Fibroblast of villous mesenchyme (primary cell): ENCODE data around the gene IL17REL. TPM values are rescaled to one million over a fixed set of nuclear protein-coding genes. Genes with fewer than 3 reads are reported as not detected.
"Not testable (repeated sequence)": the region's sequence is repeated elsewhere in the genome, so short reads cannot be mapped to it uniquely, and the experiment has no call there.

Source experiments
- DNase-seq: peaks from one replicate; pipeline ENCODE4 v3.0.0-alpha.2; 2010; ENCODE audit warnings: low read depth
- H3K4me3 ChIP-seq: 2 replicates; pipeline ENCODE4 v1.5.1; 2011; ENCODE audit warnings: low read depth, mild to moderate bottlenecking, low read length
- CTCF ChIP-seq: IDR thresholded peaks from 2 replicates; pipeline ENCODE4 v1.5.1; 2012; ENCODE audit warnings: low read depth, mild to moderate bottlenecking, low read length; ENCODE audit not compliant: insufficient read depth
- small RNA-seq: library from RNA; depleted of rRNA; stranded (forward); fragments of <200 nt; gene quantifications from one replicate; pipeline ENCODE3, GENCODE V24; 2012
- total RNA-seq: library from RNA; depleted of rRNA; stranded (reverse); fragments of >200 nt; gene quantifications from 2 replicates; pipeline ENCODE4 v1.2.3, GENCODE V29; 2012

Gene IL17REL
- total RNA-seq, 1 donor = not detected

GRCh38 chr22:49947296-49947622 is 65.3 kb downstream of the IL17REL start:
- no peak overlapping the region for H3K4me3 ChIP-seq
- no peak for DNase-seq
- TF ChIP-seq CTCF = no peak

GRCh38 chr22:49946612-49947295 is 65.8 kb downstream of the IL17REL start:
- no peak for DNase-seq
- no peak for TF ChIP-seq CTCF
- no peak overlapping the region for H3K4me3 ChIP-seq

- H3K4me3 ChIP-seq, DNase-seq: not testable (repeated sequence)
Observed at GRCh38 chr22:49945042-49945794, 67.3 kb downstream of the IL17REL start.

Small RNAs within 50 kb of the gene (small RNA-seq; reads per million reads assigned to genes)
- gene MIR6821 = not detected

Other genes starting within 250 kb of the IL17REL start
- gene BRD1, start 184.9 kb downstream of the IL17REL start, total RNA-seq = 29.3 and 29.8 TPM in 2 replicates
- gene ZBED4, start 158.9 kb downstream of the IL17REL start, total RNA-seq = 10.6 and 13.4 TPM in 2 replicates
- gene ALG12, start 94.3 kb downstream of the IL17REL start, total RNA-seq = 17.1 and 20.3 TPM in 2 replicates
- gene CRELD2, start 94.1 kb downstream of the IL17REL start, total RNA-seq = 53.1 and 58.9 TPM in 2 replicates
- 27.7 and 32.0 TPM in 2 replicates for gene PIM3, start 52.0 kb downstream of the IL17REL start, total RNA-seq
- gene TTLL8, start 45.5 kb upstream of the IL17REL start, total RNA-seq = not detected in 2 replicates
- under 0.01 TPM in 2 replicates for gene MLC1, start 72.7 kb upstream of the IL17REL start, total RNA-seq
- 9.7 and 10.8 TPM in 2 replicates for gene MOV10L1, start 77.2 kb upstream of the IL17REL start, total RNA-seq
- 0.32 and 0.43 TPM in 2 replicates for gene PANX2, start 158.0 kb upstream of the IL17REL start, total RNA-seq
- gene TRABD, start 173.1 kb upstream of the IL17REL start, total RNA-seq = 21.6 and 27.4 TPM in 2 replicates
- 18.0 and 20.7 TPM in 2 replicates for gene SELENOO, start 188.2 kb upstream of the IL17REL start, total RNA-seq
- gene TUBGCP6, start 232.3 kb upstream of the IL17REL start, total RNA-seq = 25.4 and 32.4 TPM in 2 replicates
- 18.7 and 19.4 TPM in 2 replicates for gene HDAC10, start 238.5 kb upstream of the IL17REL start, total RNA-seq
- gene MAPK12, start 248.9 kb upstream of the IL17REL start, total RNA-seq = 39.3 and 42.7 TPM in 2 replicates